Neural cell (in vitro differentiated cells): Measurements from ENCODE around the gene GRIP1. TPM values are rescaled to one million over a fixed set of nuclear protein-coding genes. Genes with fewer than 3 reads are reported as not detected.

Experiments
- H2AFZ ChIP-seq: fragments of 200-600, 300-800 bp; sonication (generic), shearing (Covaris generic); 2 replicates; pipeline ENCODE4 v1.6.0; 2014; ENCODE audit warnings: low read depth, mild to moderate bottlenecking, antibody characterized with exemption, low read length, moderate library complexity
- H3F3A ChIP-seq: fragments of 200-600 bp; shearing (Covaris generic); 2 replicates; pipeline ENCODE4 v1.6.1; 2016; ENCODE audit warnings: mild to moderate bottlenecking, moderate library complexity, mixed read lengths, antibody characterized with exemption, low read length; ENCODE audit not compliant: insufficient read depth, poor library complexity, severe bottlenecking
- H3K27ac ChIP-seq: fragments of 200-600, 300-800 bp; sonication (generic), shearing (Covaris generic); 2 replicates; pipeline ENCODE4 v1.5.1; 2014; ENCODE audit warnings: mild to moderate bottlenecking, low read length, moderate library complexity
- H3K27me3 ChIP-seq: fragments of 300-800, 200-600 bp; sonication (generic), shearing (Covaris generic); 2 replicates; pipeline ENCODE4 v1.6.0; 2014; ENCODE audit warnings: mild to moderate bottlenecking, low read depth, low read length, moderate library complexity; ENCODE audit not compliant: insufficient read depth
- H3K36me3 ChIP-seq: fragments of 300-800, 200-600 bp; sonication (generic), shearing (Covaris generic); 2 replicates; pipeline ENCODE4 v1.5.1; 2014; ENCODE audit warnings: mild to moderate bottlenecking, antibody characterized with exemption, low read length, moderate library complexity; ENCODE audit not compliant: insufficient read depth
- H3K4me2 ChIP-seq: fragments of 300-800, 200-600 bp; sonication (generic), shearing (Covaris generic); 2 replicates; pipeline ENCODE4 v1.6.0; 2014; ENCODE audit warnings: mild to moderate bottlenecking, low read length
- H3K4me3 ChIP-seq: fragments of 300-800, 200-600 bp; sonication (generic), shearing (Covaris generic); 2 replicates; pipeline ENCODE4 v1.5.1; 2014; ENCODE audit warnings: mild to moderate bottlenecking, low read length, moderate library complexity
- H3K79me2 ChIP-seq: fragments of 200-600 bp; shearing (Covaris generic); replicated peaks from 2 replicates; pipeline ENCODE4 v1.6.0; 2014; ENCODE audit warnings: mild to moderate bottlenecking, low read length, moderate library complexity; ENCODE audit not compliant: insufficient read depth
- H3K9ac ChIP-seq: fragments of 300-800, 200-600 bp; sonication (generic), shearing (Covaris generic); 2 replicates; pipeline ENCODE4 v1.6.1; 2016; ENCODE audit warnings: mild to moderate bottlenecking, low read length, mixed read lengths
- H3K9me2 ChIP-seq: fragments of 200-600 bp; shearing (Covaris generic); 2 replicates; pipeline ENCODE4 v1.6.1; 2016; ENCODE audit warnings: mild to moderate bottlenecking, low read length, mixed read lengths; ENCODE audit not compliant: insufficient read depth
- H3K9me3 ChIP-seq: fragments of 200-600, 300-800 bp; sonication (generic), shearing (Covaris generic); 2 replicates; pipeline ENCODE4 v1.6.1; 2016; ENCODE audit warnings: mild to moderate bottlenecking, mixed run types, low read length, moderate library complexity, mixed read lengths
- H4K20me1 ChIP-seq: fragments of 200-600 bp; shearing (Covaris generic); 2 replicates; pipeline ENCODE4 v1.6.1; 2016; ENCODE audit warnings: mild to moderate bottlenecking, mixed run types; ENCODE audit not compliant: insufficient read depth
- EP300 ChIP-seq: fragments of 450-650 bp; conservative IDR thresholded peaks from 2 replicates; pipeline ENCODE4 v1.6.1; 2014; ENCODE audit warnings: antibody characterized with exemption, mild to moderate bottlenecking, moderate library complexity; ENCODE audit not compliant: poor library complexity, severe bottlenecking
- EZH2 ChIP-seq: fragments of 200-600, 300-800 bp; shearing (Covaris generic), sonication (generic); IDR thresholded peaks from 2 replicates; pipeline ENCODE4 v1.6.1; 2014; ENCODE audit warnings: antibody characterized with exemption, low read length, borderline replicate concordance, mild to moderate bottlenecking; ENCODE audit not compliant: insufficient read depth, poor library complexity, severe bottlenecking
- MXI1 ChIP-seq: fragments of 450-650 bp; conservative IDR thresholded peaks from 2 replicates; pipeline ENCODE4 v1.6.1; 2014; ENCODE audit warnings: antibody characterized with exemption, mild to moderate bottlenecking; ENCODE audit not compliant: poor library complexity, severe bottlenecking
- POLR2AphosphoS5 ChIP-seq: IDR thresholded peaks from 2 replicates; pipeline ENCODE4 v1.6.1; 2012
- RAD21 ChIP-seq: fragments of 450-650 bp; conservative IDR thresholded peaks from 2 replicates; pipeline ENCODE4 v1.6.1; 2014; ENCODE audit warnings: antibody characterized with exemption, mild to moderate bottlenecking, moderate library complexity
- REST ChIP-seq: IDR thresholded peaks from 2 replicates; pipeline ENCODE4 v1.6.1; 2012; ENCODE audit warnings: borderline replicate concordance
- SMC3 ChIP-seq: fragments of 450-650 bp; conservative IDR thresholded peaks from 2 replicates; pipeline ENCODE4 v1.6.1; 2014; ENCODE audit warnings: antibody characterized with exemption, mild to moderate bottlenecking, moderate library complexity; ENCODE audit not compliant: poor library complexity
- TAF1 ChIP-seq: IDR thresholded peaks from 2 replicates; pipeline ENCODE4 v1.6.1; 2012; ENCODE audit warnings: low read depth
- polyA plus RNA-seq: library from polyadenylated mRNA; depleted of rRNA; stranded (reverse); fragments of >200 nt; gene quantifications from 2 replicates; pipeline ENCODE4 v1.2.3, GENCODE V29; 2014
- TF ChIP-seq, protein P1 (sequence below): fragments of 450-650 bp; IDR thresholded peaks from 2 replicates; pipeline ENCODE4 v1.5.1; 2014; ENCODE audit warnings: antibody characterized with exemption, mild to moderate bottlenecking, moderate library complexity; ENCODE audit not compliant: poor library complexity, severe bottlenecking

The GRIP1 gene
- polyA plus RNA-seq, 1 donor from 2014 or later, result 41.1 TPM

GRCh38 chr12:66665435-66665985 lies 13.4 kb downstream of the GRIP1 start:
- H4K20me1 ChIP-seq, result no peaks in the 10 kb centered on the region
- no peak overlapping the region for H3K4me2 ChIP-seq
- no peaks in the 10 kb centered on the region for H3K27me3 ChIP-seq
- H3K9me3 ChIP-seq, result no peaks in the 10 kb centered on the region
- no peak overlapping the region for H2AFZ ChIP-seq
- TF ChIP-seq, protein P1, sequence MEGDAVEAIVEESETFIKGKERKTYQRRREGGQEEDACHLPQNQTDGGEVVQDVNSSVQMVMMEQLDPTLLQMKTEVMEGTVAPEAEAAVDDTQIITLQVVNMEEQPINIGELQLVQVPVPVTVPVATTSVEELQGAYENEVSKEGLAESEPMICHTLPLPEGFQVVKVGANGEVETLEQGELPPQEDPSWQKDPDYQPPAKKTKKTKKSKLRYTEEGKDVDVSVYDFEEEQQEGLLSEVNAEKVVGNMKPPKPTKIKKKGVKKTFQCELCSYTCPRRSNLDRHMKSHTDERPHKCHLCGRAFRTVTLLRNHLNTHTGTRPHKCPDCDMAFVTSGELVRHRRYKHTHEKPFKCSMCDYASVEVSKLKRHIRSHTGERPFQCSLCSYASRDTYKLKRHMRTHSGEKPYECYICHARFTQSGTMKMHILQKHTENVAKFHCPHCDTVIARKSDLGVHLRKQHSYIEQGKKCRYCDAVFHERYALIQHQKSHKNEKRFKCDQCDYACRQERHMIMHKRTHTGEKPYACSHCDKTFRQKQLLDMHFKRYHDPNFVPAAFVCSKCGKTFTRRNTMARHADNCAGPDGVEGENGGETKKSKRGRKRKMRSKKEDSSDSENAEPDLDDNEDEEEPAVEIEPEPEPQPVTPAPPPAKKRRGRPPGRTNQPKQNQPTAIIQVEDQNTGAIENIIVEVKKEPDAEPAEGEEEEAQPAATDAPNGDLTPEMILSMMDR, result no peak
- TF ChIP-seq POLR2AphosphoS5 (no peak), REST (no peak), RAD21 (no peak), SMC3 (no peak), EP300 (no peak), TAF1 (no peak), EZH2 (no peak), MXI1 (no peak)
- H3K36me3 ChIP-seq, result no peaks in the 10 kb centered on the region
- no peak overlapping the region for H3K27ac ChIP-seq
- H3K79me2 ChIP-seq, result peaks cover 6% of the 10 kb centered on the region
- no peak overlapping the region for H3K4me3 ChIP-seq
- no peaks in the 10 kb centered on the region for H3K9me2 ChIP-seq
- no peak overlapping the region for H3K9ac ChIP-seq
- H3F3A ChIP-seq, result no peaks in the 10 kb centered on the region

- no peak overlapping the region for H3K4me3 ChIP-seq
- no peak overlapping the region for H3K4me2 ChIP-seq
- no peaks in the 10 kb centered on the region for H3K9me2 ChIP-seq
- H3K27ac ChIP-seq, result no peak overlapping the region
- H2AFZ ChIP-seq, result no peak overlapping the region
- H3K9ac ChIP-seq, result no peak overlapping the region
- H3K36me3 ChIP-seq, result no peaks in the 10 kb centered on the region
- no peaks in the 10 kb centered on the region for H3K27me3 ChIP-seq
- H4K20me1 ChIP-seq, result no peaks in the 10 kb centered on the region
- no peaks in the 10 kb centered on the region for H3K9me3 ChIP-seq
- no peak for TF ChIP-seq REST
- peaks cover 4% of the 10 kb centered on the region for H3K79me2 ChIP-seq
- no peaks in the 10 kb centered on the region for H3F3A ChIP-seq
These were observed 14.8 kb downstream of the GRIP1 start for GRCh38 chr12:66664076-66664475.
